MM.1S (cell line): ENCODE measurements around the gene BRD1.

Experiments
- DNase-seq: peaks from one replicate; pipeline ENCODE4 v3.0.0-alpha.2; 2015
- H2AFZ ChIP-seq: fragments of 300-600 bp; sonication (generic); 2 replicates; pipeline ENCODE4 v1.6.0; 2016; ENCODE audit warnings: antibody characterized with exemption, low read length
- H3F3A ChIP-seq: fragments of 300-600 bp; sonication (generic); 2 replicates; pipeline ENCODE4 v1.6.1; 2016; ENCODE audit warnings: mild to moderate bottlenecking, antibody characterized with exemption, low read length, moderate library complexity, mixed read lengths; ENCODE audit not compliant: insufficient read depth
- H3K27ac ChIP-seq: fragments of 300-600 bp; sonication (generic); 2 replicates; pipeline ENCODE4 v1.5.1; 2016; ENCODE audit warnings: mild to moderate bottlenecking, low read length
- H3K27me3 ChIP-seq: fragments of 300-600 bp; sonication (generic); replicated peaks from 2 replicates; pipeline ENCODE4 v1.6.0; 2016; ENCODE audit warnings: low read length; ENCODE audit not compliant: insufficient read depth
- H3K36me3 ChIP-seq: fragments of 300-600 bp; sonication (generic); replicated peaks from 2 replicates; pipeline ENCODE4 v1.6.1; 2016; ENCODE audit warnings: mild to moderate bottlenecking, low read length, mixed read lengths; ENCODE audit not compliant: insufficient read depth
- H3K4me1 ChIP-seq: fragments of 300-600 bp; sonication (generic); 2 replicates; pipeline ENCODE4 v1.6.1; 2016; ENCODE audit warnings: low read length, mixed read lengths
- H3K4me2 ChIP-seq: fragments of 300-600 bp; sonication (generic); 2 replicates; pipeline ENCODE4 v1.6.0; 2016; ENCODE audit warnings: low read depth, low read length
- H3K4me3 ChIP-seq: fragments of 300-600 bp; sonication (generic); 2 replicates; pipeline ENCODE4 v1.5.1; 2016; ENCODE audit warnings: low read length, mixed read lengths
- H3K79me2 ChIP-seq: fragments of 300-600 bp; sonication (generic); 2 replicates; pipeline ENCODE4 v1.6.1; 2016; ENCODE audit warnings: mixed run types, low read length, mixed read lengths
- H3K9ac ChIP-seq: fragments of 300-600 bp; sonication (generic); 2 replicates; pipeline ENCODE4 v1.6.1; 2016; ENCODE audit warnings: low read length, mixed read lengths
- H3K9me2 ChIP-seq: fragments of 300-600 bp; sonication (generic); replicated peaks from 2 replicates; pipeline ENCODE4 v1.6.1; 2016; ENCODE audit warnings: mild to moderate bottlenecking, low read length, mixed read lengths; ENCODE audit not compliant: insufficient read depth
- H3K9me3 ChIP-seq: fragments of 300-600 bp; sonication (generic); replicated peaks from 2 replicates; pipeline ENCODE4 v1.6.1; 2016; ENCODE audit warnings: mild to moderate bottlenecking, low read length, mixed read lengths; ENCODE audit not compliant: insufficient read depth
- H4K20me1 ChIP-seq: fragments of 300-600 bp; sonication (generic); 2 replicates; pipeline ENCODE4 v1.6.1; 2016; ENCODE audit warnings: mild to moderate bottlenecking, low read length, moderate library complexity, mixed read lengths; ENCODE audit not compliant: insufficient read depth
- EZH2 ChIP-seq: fragments of 300-600 bp; sonication (generic); optimal IDR thresholded peaks from 2 replicates; pipeline ENCODE3; 2017; ENCODE audit warnings: low read depth, mild to moderate bottlenecking, antibody characterized with exemption, low read length, mixed read lengths
- EZH2phosphoT487 ChIP-seq: fragments of 300-600 bp; sonication (generic); IDR thresholded peaks from 2 replicates; pipeline ENCODE4 v1.6.1; 2018; ENCODE audit warnings: antibody characterized with exemption, low read length
- TF ChIP-seq, protein P1 (sequence below): fragments of 300-600 bp; sonication (generic); IDR thresholded peaks from 2 replicates; pipeline ENCODE4 v1.5.1; 2016; ENCODE audit warnings: antibody characterized with exemption, low read length, mixed read lengths

BRD1 gene

DNA sequence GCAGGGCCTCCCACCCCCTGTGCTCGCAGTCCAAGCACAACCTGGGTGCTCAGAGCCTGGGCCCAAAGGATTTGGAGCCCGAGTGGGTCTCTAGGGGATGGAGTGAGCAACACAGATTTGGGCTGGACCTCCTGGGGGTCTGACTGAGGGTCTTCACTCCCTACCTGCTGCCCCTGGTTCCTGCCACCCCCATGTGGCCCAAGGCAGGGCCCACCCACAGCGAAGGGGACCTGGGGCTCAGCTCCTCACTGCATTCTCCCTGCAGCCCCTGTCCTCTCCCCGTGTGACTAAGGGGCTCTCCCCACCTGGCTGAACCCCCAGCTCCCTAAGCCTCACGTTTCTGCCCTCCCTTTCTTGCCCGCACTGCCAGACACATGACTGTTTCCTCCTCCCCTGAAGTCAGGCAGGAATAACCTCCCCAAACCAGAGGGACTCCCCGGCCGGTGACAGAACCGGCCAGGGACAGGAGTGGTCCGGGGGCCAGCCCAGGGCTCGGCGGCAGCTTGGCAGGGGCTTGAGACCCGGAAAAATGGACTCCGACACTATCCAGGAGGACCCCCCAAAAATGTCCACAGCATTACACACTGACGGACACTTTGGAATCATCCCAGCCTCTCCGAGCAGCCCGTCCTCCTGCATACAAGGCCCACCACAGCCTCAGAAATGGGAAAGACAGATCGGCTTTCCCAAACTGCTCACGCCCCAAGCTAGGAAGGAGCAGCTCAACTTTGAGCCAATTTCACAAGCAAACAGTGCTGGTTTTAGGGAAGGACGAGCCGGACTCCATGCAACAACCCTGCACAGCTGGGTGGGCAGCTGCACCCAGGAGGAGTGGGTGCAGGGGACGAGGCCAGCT, 57.8 kb downstream of the BRD1 start:
- Histone ChIP-seq H3K9me3 (no peaks in the 10 kb centered on the region), H4K20me1 (no peaks in the 10 kb centered on the region), H3K36me3 (no peaks in the 10 kb centered on the region), H3K4me3 (no peak overlapping the region), H3K27me3 (no peaks in the 10 kb centered on the region), H3K4me2 (no peak overlapping the region), H3F3A (peaks cover 3% of the 10 kb centered on the region; the same call in 1 of the 2 replicates), H3K9me2 (no peaks in the 10 kb centered on the region), H3K27ac (no peak overlapping the region), H3K4me1 (no peaks in the 10 kb centered on the region), H2AFZ (no peak overlapping the region), H3K9ac (no peak overlapping the region), H3K79me2 (no peaks in the 10 kb centered on the region)
- TF ChIP-seq, protein P1, sequence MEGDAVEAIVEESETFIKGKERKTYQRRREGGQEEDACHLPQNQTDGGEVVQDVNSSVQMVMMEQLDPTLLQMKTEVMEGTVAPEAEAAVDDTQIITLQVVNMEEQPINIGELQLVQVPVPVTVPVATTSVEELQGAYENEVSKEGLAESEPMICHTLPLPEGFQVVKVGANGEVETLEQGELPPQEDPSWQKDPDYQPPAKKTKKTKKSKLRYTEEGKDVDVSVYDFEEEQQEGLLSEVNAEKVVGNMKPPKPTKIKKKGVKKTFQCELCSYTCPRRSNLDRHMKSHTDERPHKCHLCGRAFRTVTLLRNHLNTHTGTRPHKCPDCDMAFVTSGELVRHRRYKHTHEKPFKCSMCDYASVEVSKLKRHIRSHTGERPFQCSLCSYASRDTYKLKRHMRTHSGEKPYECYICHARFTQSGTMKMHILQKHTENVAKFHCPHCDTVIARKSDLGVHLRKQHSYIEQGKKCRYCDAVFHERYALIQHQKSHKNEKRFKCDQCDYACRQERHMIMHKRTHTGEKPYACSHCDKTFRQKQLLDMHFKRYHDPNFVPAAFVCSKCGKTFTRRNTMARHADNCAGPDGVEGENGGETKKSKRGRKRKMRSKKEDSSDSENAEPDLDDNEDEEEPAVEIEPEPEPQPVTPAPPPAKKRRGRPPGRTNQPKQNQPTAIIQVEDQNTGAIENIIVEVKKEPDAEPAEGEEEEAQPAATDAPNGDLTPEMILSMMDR = no peak
- TF ChIP-seq EZH2 (no peak), EZH2phosphoT487 (no peak)
- no peak for DNase-seq

DNA sequence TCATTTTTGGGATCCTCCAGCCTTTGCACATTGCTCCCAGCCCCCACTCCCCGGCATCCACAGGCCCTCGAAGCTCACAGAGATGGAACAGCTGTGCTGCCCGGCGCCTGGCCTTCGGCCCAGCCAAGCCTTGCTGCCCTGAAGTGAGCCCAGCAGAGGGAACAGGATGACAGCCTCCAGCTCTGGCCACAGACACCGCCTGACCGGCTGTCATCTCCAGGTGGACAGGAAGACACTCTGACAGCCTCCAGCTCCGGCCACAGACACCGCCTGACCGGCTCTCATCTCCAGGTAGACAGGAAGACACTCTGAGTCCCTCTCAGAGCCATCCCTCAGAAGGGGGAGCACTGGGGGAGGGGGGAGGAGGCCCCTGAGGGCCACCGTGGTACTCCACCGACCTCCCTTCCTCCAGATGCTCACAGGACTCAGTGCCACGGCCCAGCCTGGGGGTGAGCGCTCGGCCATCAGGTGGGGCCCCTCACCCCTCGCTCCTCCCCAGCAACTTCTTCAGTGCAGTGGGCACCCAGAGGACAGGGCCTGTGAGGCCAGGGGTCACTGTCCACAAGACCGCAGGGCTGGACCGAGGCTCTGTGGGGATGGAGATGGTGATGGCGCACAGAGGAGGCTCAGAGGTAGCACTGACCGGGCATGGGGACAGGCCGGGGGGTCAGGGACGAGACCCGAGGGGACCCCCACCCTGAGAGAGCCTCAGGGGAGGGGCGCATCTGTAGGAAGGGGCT, 58.6 kb downstream of the BRD1 start:
- Histone ChIP-seq H3K9me2 (no peaks in the 10 kb centered on the region), H3K36me3 (no peaks in the 10 kb centered on the region), H3K27ac (no peak overlapping the region), H3K27me3 (no peaks in the 10 kb centered on the region), H4K20me1 (no peaks in the 10 kb centered on the region), H3K9ac (no peak overlapping the region), H3K9me3 (no peaks in the 10 kb centered on the region), H3K4me1 (no peaks in the 10 kb centered on the region), H3F3A (peaks cover 3% of the 10 kb centered on the region; the same call in 1 of the 2 replicates), H3K4me3 (no peak overlapping the region), H2AFZ (no peak overlapping the region), H3K4me2 (no peak overlapping the region), H3K79me2 (no peaks in the 10 kb centered on the region)
- DNase-seq = no peak
- TF ChIP-seq, protein P1 = no peak
- TF ChIP-seq EZH2 (no peak), EZH2phosphoT487 (no peak)

- TF ChIP-seq, protein P1 = no peak
- TF ChIP-seq EZH2 (no peak), EZH2phosphoT487 (no peak)
- Histone ChIP-seq H3K27ac (no peak overlapping the region), H3K4me2 (no peak overlapping the region), H4K20me1 (no peaks in the 10 kb centered on the region), H3K9me2 (no peaks in the 10 kb centered on the region), H3K4me1 (no peaks in the 10 kb centered on the region), H3K36me3 (no peaks in the 10 kb centered on the region), H3K9me3 (no peaks in the 10 kb centered on the region), H3K9ac (no peak overlapping the region), H3F3A (no peaks in the 10 kb centered on the region), H2AFZ (no peak overlapping the region), H3K79me2 (no peaks in the 10 kb centered on the region), H3K4me3 (no peak overlapping the region), H3K27me3 (no peaks in the 10 kb centered on the region)
- no peak for DNase-seq
These were observed 59.4 kb downstream of the BRD1 start for GRCh38 chr22:49768077-49768910.
